GOT3 (cell line): Measurements from ENCODE around the gene PRR15L.
A peak's percentile ranks its signal among the peaks of the same experiment; 100 is the strongest.

ENCODE experiments used
- DNase-seq: peaks from one replicate; lab custom pipeline; 2025; ENCODE audit warnings: mixed read lengths; lab: John Stamatoyannopoulos, UW

The PRR15L gene

GRCh38 chr17:47959825-47960655 is 2.4 kb upstream of the PRR15L start:
- no peak for DNase-seq

DNA sequence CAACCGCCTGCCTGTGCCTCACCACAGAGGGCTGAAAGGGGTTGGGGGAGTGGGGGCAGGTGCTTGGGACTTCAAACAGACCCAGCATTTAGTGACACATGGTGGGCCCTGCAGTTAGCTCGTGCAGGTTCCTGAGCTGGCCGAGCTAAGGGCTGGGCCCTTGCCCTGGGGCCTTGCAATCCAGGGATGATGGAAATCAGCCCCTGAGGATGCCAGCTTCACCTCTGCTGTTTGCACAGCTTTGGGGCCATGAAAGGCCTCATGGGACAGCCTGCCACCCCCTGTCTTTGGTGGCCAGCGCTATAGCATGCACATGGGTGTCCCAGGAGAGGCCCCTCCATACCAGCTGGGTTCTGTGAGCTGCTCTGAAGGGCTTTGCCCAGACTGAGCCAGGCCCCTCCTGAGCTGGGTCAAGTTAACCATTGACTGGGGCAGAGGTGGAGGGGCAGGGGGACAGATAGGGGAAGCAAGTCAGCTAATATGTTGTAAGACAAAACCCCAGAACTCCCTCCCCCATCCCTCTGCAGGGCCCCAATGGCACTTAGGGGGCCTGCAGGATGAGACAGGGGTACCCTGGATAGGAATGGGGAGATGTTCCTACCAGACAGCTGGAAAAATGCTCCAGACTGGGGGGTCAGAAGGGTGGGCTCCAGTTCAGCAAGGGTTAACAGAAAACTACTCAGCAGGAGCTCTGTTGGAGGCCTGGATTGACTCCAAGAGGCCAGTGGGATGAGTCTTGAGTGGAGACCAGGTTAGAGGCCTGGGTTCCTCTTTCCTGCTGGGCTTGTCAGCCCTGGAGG is 692 bp downstream of the PRR15L start:
- no peak for DNase-seq

DNA sequence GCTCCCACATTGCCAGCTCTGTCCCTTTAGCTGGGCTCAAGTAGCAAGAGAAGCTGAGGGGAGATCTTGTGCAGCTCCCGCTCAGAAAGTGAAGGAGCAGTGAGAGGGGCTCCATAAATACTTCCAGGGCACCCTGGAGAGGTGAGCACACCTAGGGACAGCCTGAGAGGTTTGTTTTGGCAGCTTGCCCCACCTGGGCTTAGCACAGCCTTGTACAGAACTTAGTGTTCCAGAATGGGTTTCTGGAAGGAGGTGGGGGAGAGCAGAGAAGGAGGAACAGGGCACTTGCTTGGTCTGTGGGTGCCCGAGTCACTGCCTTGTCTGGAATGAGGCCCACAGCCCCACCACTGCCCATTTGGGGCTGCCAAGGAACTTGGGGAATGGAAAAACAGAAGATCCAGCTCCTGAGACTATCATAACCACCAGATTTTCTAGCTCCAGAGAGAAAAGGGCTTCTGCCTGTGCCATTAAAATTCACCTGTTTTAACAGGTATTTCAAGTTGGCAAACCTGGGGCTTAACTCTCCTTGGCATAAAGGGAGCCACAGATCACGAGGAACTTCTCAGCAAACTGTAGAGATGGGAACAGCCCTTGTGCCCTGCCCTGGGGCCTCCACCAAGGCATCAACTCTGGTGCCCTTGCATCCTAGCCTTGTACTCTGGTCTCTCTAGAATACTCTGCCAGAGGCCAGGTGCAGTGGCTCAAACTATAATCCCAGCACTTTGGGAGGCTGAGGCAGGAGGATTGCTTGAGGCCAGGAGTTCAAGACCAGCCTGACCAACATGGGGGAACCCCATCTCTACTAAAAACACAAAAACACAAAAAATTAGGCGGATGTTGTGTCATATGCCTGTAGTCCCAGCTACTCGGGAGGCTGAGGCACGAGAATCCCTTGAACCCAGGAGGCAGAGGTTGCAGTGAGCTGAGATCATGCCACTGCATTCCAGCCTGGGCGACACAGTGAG is 1.9 kb downstream of the PRR15L start:
- no peak for DNase-seq

DNA sequence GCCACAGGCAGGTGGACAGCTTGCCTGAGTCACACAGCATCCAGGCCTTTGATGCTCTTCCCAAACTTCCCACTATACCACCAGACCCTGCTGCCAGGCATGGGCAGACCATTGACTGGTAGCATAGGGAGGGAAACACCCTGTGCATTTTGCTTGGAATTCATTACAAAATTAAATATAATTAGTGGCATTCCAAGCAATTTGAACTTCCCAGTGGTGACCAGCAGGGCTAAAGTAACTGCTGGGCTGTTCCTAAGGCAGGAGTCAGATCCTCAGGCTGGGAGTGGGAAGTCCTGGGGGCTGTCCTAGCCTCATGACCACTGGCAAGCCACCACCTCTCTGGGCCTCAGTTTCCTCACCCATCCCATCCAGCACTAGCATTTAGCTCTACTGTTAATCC is 3.8 kb downstream of the PRR15L start:
- DNase-seq: no peak

GRCh38 chr17:47952171-47953021 is 5.3 kb downstream of the PRR15L start:
- no peak for DNase-seq

DNA sequence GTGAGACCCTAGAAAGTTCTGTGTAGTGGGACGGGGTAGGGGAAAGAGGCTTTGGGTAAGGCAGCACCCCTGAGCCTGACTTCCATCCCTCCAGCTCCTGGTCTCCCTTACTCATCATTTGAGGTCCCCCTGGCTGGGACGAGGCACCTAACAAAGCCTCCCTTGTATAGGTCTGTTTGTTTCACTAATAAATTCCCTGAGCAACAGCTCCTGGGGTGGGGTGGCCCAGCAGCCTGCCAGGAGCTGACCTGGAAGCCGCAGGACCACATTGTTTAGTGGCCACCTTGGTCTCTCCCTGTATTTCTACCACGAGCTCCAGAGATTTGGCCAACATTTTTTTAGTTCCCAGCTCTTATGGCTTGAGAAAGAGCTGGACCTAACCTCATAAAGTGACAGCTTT is 7.2 kb downstream of the PRR15L start:
- DNase-seq: no peak

DNA sequence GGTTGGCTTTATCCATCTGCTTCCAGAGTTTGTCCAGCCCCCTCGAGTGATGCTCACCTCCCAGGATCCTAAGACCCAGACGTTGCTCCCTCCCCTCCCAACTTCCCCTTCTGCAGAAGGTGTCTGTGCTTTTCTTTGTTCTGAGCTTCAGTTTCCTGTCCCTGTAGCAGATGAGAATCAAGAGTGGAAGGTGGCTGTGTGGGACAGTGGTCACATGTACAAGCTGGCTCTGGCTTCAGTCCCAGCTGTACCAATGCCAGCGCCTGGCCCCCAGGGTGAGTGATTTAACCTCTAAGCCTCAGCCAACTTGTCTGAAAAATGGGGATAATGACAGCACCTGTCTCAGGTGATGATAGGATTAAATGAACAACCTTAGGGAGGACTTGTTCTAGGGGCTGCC is 7.7 kb downstream of the PRR15L start:
- no peak for DNase-seq

GRCh38 chr17:47949197-47949759 is 8.4 kb downstream of the PRR15L start:
- DNase-seq: peak; percentile 48

DNA sequence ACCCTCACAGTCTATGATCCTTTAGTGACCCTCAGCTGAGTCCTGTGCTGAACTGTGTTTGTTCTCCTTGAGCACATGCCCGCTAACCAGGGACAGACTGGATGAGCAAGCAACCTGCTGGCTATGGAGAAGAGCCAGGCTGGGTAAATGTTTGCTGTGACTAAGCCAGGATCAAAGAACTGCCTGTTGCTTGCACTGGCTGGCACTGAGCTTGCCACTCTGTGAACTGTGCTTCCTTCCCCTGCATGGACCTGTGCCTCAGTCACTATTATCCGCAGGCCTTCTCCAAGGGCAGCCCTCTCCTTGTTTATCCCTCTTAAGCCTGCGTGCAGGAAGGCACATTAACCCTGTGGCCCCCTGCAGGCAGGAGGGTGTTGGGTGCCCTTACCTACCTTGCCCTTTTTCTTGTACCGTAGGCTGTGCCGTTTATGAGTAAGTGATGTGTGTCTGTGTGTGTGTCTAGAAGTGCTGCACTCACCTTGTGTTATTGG is 8.9 kb downstream of the PRR15L start:
- DNase-seq: no peak

DNA sequence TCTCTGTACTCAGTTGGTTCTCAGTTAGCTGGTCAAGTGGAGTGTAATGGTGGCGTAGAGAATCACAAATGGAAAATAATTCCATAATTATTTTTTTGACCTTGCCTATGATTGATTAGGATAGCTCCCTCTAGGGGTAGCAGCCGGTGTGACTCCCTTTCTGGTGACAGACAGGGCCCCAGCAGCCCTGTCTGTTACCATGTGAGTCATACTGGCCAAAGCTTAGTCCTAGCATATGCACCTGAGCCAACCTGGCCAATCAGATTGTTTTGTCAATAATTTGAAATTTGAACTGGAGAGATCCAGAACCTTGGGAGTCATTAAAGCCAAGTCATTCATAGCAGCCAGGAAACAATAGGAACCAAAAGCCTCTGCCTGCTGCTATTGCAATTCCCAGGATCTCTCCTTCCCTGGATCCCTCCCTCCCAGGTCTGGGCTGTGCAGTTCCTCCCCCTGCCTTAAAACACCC is 10.7 kb downstream of the PRR15L start:
- peak; percentile 35 for DNase-seq

DNA sequence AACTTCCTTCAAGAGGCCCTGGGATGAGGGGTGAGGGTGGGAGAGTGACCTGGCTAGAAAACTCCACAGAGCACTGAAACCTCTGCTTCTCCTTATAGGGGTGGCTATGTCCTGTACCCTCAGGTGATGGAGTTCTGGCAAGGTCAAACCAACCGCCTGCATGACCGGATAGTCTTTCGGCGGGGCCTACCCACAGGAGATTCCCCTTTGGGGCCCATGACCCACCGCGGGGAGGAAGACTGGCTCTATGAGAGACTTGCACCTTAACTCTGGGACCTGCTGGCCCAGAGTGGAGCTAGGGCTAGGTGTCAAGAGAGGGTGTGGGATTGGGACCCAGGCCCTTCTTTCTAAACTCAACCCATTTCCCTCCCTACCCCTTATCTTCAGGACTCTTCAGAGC is 11.2 kb downstream of the PRR15L start:
- no peak for DNase-seq

- no peak for DNase-seq
These were observed 11.9 kb downstream of the PRR15L start for GRCh38 chr17:47945529-47946508.

- DNase-seq: no peak
These were observed 12.6 kb downstream of the PRR15L start for GRCh38 chr17:47945080-47945479.

DNA sequence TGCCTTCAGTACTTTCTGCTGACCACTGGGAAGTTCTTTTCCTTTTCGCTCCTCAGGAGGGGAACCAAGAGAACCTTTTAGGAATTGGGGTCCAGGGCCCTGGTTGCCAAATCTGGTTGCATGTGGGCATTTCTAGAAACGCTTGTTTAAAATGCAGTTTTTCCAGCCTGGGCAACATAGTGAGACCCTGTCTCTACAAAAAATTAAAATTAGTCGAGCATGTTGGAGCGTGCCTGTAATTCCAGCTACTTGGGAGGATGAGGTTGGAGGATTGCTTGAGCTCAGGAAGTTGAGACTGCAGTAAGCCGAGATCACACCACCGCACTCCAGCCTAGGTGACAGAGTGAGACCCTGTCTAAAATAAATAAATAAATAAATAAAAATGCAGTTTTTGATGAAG is 15.1 kb downstream of the PRR15L start:
- no peak for DNase-seq

DNA sequence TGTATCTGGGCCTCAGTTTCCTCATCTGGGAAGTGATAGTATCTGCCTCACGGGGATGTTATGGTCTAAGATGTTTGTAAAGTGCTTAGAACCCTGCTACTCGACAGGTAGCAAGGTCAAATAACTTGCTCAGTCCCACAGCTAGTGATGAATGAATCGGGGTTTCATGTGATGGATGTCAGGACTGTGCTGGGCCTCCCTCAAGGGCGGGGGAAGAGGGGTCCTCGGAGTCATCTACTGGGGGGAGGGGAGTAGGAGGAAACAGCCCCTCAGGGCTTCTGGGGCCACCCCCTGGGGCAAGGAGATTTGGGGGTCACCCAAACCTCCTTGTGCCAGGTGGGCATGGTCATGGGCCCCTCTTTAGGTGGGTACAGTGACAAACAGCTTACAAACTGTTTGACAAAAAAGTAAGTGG is 15.6 kb downstream of the PRR15L start:
- no peak for DNase-seq

GRCh38 chr17:47941246-47942095 is 16.2 kb downstream of the PRR15L start, which contains the start of gene PNPO:
PNPO (plus strand) TSS chr17:47941571; CDS start chr17:47941676, 105 bp downstream.
- DNase-seq: peak; percentile 72

DNA sequence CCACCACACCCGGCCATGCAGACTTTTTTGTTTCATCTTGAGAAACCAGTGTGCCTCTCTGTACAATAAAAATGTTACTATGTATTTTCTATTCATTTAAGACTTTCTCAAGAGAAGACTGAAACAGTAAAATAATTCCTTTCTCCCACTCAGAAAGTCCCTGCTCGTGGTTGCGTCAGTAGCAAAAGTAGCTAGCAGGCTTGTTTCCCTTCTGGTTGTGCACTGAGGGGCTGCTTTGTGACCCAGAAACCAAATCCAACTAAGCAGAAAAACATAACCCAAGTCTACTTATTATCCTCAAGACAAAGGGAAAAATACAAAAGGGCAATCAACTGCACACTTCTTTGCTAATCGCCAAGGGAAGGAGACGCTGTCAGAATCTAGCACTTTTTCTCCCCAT is 19.7 kb downstream of the PRR15L start:
- no peak for DNase-seq

DNA sequence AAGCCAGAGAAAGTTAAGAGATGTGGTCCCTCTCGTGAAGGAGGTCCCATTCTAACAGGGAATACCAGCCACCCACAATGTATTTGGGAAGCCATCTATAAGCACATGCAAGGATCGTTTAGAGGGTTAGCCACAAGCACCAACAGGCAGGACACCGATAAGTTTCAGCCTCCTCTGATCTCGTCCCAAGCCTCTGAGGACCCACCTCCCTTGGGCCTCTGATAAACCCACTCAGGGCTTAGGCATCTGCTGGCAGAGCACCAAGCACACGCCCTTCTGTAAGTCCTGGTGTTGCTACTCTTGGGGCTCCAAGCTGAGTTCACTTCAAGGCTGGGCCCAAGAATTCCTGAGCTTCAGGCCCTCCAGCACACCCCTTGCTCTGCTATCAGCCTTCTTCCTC is 21.7 kb downstream of the PRR15L start:
- no peak for DNase-seq
